ENCODE results near the gene C5orf22.
"Not testable (repeated sequence)": the region's sequence is repeated elsewhere in the genome, so short reads cannot be mapped to it uniquely, and the experiment has no call there.

C5orf22 gene

GRCh38 chr5:31554552-31554951 lies 22.5 kb downstream of the C5orf22 start:
- DNase-seq = no peak

DNA sequence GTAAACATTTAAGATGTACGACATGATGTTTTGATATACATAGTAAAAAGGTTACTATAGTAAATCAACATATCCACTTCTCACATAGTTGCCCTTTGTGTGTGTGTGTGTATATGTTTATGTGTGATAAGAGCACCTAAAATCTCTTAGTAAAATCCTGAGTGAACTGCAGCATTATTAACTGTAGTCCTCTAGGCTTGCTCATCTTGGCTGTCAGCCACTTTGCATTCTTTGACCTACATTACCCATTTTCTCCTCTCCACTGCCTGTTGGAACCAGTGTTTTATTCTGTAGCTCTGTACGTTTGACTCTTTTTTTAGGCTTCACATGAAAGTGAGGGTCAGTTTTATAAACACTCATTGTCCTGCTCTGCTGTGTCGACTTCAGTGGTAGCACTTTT lies 24.4 kb downstream of the C5orf22 start:
- DNase-seq = no peak

DNA sequence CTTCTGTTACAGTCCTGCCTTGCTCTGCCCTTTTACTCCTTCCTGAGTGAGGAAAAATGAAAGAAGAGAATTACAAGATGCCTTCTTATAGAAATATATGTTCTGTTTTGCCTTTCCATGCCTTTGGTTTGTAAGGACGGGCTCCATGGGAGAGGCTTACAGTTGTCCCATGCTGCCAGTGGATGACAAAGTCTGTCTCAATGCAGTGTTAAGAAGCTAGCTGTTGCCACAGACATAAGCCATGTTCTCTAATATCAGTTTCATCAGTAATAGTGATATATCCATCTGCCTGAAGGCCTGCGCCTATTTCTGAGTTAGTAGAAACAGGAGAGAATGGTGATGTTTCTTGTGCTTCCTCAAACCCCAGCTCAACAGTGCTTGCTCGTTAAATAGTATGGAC lies 27.8 kb downstream of the C5orf22 start:
- no peak for DNase-seq

GRCh38 chr5:31561946-31562345 lies 29.8 kb downstream of the C5orf22 start:
- DNase-seq = no peak

- DNase-seq = no peak
Observed at GRCh38 chr5:31563216-31563615, 31.1 kb downstream of the C5orf22 start.

DNA sequence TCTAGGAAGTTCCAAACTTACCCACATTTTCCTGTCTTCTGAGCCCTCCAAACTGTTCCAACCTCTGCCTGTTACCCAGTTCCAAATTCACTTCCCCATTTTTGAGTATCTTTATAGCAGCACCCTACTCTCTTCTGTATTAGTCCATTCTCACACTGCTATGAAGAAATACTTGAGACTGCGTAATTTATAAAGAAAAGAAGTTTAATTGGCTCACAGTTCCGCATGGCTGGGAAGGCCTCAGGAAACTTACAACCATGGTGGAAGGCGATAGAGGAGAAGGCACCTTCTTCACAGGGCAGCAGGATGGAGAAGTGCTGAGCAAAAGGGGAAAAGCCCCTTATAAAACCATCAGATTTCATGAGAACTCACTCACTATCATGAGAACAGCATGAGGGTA lies 34.3 kb downstream of the C5orf22 start:
- DNase-seq = not testable (repeated sequence)

DNA sequence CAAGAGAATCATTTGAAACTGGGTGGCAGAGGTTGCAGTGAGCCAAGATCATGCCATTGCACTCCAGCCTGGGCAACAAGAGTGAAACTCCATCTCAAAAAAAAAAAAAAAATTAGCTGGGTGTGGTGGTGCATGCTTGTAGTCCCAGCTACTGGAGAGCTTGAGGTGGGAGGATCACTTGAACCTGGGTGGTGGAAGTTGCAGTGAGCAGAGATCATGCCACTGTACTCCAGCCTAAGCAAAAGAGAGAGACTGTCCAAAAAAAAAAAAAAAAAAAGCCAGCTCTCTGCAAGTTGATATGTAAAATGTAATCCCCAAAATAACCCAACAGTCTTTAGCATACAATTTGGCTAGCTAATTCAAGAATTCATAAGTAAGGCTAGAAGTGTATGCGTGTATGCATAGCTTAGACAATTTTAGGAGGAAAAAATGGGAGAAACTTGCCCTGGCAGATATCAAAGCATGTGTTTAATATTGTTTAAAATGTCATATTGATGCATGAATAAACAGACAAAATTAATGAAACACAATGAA lies 36.3 kb downstream of the C5orf22 start:
- no peak for DNase-seq

GRCh38 chr5:31569068-31569467 lies 37.0 kb downstream of the C5orf22 start:
- no peak for DNase-seq

- DNase-seq = no peak
Observed at GRCh38 chr5:31573494-31574142, 41.5 kb downstream of the C5orf22 start.

- no peak for DNase-seq
Observed at GRCh38 chr5:31574772-31575171, 42.7 kb downstream of the C5orf22 start.

DNA sequence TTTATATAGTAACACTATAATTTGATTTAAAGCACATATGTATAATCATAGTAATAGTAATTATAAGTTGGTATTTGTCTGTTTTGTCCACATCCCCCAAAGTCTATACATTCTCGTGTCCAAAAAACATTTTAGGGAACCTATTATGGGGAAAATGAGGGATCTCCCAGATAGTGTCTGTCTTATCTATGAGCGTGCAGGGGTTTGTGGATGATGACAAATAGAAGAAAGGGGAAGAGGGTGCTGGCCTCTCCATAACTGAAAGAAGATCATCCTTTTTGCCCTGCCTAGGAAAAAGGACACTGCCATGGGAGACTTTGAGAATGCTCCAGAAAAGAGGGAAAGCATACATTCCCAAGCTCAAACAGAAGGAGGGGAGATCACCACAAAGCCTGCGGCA lies 45.3 kb downstream of the C5orf22 start:
- no peak for DNase-seq

- DNase-seq = no peak
Observed at GRCh38 chr5:31579558-31579957, 47.5 kb downstream of the C5orf22 start.

DNA sequence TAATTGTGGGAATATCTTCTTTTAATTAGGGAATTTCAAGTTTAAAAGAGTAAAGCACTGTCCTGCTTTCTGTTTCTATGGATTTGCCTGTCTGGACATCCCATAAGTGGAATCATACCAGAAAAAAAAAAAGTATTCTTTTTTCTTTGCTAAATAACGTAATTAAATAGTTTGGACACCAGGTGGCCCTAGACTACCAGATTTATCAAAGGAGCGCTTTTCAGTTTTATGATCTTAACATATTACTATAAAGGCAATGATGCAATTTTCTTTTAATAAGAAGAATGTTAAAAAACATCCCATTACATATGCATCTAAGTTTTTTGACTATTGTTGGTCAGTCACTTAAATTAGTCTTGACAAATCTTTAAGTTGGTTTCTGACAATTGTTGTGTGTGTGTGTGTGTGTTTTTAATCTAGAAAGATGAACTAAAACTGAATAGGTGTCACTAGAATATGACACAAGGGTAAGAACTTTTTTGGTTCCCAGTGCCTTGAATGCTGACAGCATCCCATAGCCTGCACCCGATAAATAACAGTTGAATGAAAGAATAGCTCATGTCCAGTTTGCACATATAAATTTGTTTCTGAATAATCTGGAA lies 49.5 kb downstream of the C5orf22 start:
- no peak for DNase-seq

DNA sequence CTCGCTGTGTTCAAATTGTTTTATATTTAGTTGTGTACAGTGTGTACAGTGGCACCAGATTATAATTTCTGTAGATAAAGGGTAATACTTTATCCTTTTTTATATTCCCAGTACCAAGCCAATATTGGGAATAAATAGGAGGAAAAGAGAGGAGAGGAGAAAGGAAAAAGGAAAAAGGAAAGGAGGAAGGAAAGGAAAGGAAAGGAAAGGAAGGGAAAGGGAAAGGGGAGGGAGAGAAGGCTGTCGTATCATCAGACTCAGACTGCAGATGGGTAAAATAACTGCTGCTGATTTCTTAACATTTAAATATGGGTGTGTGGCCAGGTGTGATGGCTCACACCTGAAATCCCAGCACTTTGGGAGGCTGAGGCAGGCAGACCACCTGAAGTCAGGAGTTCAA lies 51.0 kb downstream of the C5orf22 start:
- DNase-seq = no peak

- DNase-seq = no peak
Observed at GRCh38 chr5:31585166-31585894, 53.2 kb downstream of the C5orf22 start.

DNA sequence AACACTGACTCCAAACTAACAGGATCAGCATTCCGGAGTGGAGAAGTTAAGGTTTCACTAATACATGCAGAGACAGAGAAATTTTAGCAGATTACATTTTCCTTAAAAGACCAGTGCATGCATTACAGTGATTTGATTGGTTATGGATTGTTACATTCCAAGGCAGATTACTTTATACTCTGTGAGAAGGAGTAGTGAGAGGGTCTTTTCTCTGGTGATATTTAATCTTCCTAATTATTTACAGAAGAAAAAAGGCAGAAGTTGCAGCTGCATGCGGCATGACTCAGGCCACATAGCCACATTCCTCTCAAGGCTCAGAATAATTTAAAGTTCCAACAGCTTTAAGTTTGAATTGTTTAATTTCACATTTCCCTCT lies 53.8 kb downstream of the C5orf22 start:
- DNase-seq = no peak

GRCh38 chr5:31587546-31587945 lies 55.4 kb downstream of the C5orf22 start:
- DNase-seq = no peak

GRCh38 chr5:31593665-31594064 lies 61.6 kb downstream of the C5orf22 start:
- no peak for DNase-seq

DNA sequence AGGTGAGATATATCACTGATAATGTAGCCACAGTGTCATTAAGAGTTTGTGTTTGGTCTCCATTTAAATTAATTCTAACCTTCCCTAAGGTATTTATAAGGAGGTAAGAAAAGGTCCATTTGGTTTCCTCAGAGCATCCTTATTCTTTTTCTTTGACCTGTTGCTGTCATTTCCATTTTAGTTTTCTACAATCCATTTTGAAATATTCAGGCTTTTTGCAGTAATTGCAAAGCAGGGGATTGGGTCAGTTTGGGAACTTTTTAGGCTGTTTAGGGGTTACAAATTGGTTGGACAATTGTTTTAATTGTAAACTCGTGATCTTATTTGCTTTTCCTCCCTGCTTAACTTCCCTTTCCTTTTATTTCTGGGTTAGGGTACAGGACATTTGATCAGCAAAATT lies 64.3 kb downstream of the C5orf22 start:
- DNase-seq = no peak

DNA sequence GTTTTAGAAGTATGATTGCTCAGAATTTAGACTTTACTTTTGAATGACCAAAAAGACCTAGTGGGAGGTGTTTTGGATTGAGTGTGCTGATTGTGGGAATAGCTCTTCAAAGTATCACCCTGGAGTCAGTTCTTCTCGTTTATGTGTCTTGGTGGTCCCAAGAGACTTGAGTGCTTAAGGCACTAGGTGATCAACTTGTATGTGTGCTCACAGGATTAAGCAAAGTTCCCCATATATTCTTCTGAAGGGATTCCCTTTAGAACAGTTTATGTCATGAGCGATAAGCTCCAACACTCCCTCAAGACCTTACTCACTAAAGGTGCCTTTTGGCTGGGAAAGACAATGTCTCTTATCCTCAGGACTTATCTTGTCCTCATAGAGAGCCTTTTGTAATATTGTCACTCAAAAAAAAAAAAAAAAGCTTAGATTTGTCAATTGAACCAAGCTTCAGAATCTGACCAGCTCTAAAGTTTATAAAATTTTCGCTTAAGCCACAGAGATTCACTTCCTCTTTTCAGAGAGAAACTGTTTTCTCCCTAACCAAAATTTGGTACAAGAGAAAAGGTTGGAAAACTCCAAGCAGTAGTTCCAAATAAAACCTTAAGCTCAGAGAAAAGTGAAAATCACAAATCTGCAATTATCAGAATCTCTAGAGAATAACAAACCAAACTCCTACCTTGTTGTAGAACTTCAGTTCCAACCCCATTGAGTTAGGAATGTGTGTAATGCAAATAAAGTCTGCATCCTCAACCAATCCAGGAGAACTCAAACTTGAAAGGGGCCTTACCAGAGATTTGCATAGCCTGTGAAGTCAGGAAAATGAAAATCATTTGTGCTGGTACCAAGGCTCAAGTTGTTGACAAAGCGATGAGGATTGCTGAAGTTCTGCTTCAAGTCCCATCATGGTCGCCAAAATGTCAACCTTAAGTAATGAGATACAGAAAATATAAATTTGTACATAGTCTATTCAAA lies 66.8 kb downstream of the C5orf22 start:
- DNase-seq = no peak

DNA sequence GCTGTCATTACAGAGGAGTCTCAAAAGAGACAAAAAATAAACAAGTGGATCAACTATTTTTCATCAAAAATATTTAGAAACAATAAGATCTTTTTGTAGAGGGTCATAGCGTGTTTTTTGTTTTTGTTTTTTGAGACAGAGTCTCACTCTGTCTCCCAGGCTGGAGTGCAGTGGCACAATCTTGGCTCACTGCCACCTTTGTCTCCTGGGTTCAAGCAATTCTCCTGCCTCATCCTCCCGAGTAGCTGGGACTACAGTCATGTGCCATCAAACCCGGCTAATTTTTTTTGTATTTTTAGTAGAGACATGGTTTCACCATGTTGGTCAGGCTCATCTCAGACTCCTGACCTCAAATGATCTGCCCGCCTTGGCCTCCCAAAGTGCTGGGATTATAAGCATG lies 70.2 kb downstream of the C5orf22 start:
- DNase-seq = not testable (repeated sequence)

- DNase-seq = no peak
Observed at GRCh38 chr5:31604240-31604639, 72.1 kb downstream of the C5orf22 start.

- DNase-seq = no peak
Observed at GRCh38 chr5:31604644-31605043, 72.5 kb downstream of the C5orf22 start.

All from stimulated activated CD4-positive, alpha-beta T cell treated with anti-CD3 and anti-CD28 coated beads, Interleukin-2, amount 100 ng/mL, for 24 hours (primary cell).